Skeletal muscle satellite cell (primary cell): ENCODE data around the gene HOXC10.

ENCODE experiments used
- H3K27me3 ChIP-seq: 2 replicates; pipeline ENCODE4 v1.7.0; 2013; ENCODE audit warnings: low read length; ENCODE audit not compliant: control insufficient read depth, insufficient read depth
- H3K36me3 ChIP-seq: 2 replicates; pipeline ENCODE4 v1.7.0; 2013; ENCODE audit warnings: mild to moderate bottlenecking, control low read depth, low read length; ENCODE audit not compliant: insufficient read depth
- H3K4me1 ChIP-seq: 2 replicates; pipeline ENCODE4 v1.7.0; 2013; ENCODE audit warnings: low read length; ENCODE audit not compliant: control insufficient read depth, insufficient read depth
- H3K4me2 ChIP-seq: 2 replicates; pipeline ENCODE4 v1.7.0; 2013; ENCODE audit warnings: mild to moderate bottlenecking, low read length
- H3K4me3 ChIP-seq: 2 replicates; pipeline ENCODE4 v1.7.0; 2013; ENCODE audit warnings: low read length
- H3K9ac ChIP-seq: 2 replicates; pipeline ENCODE4 v1.7.0; 2013; ENCODE audit warnings: mild to moderate bottlenecking, low read depth, low read length, moderate library complexity
- H3K9me3 ChIP-seq: replicated peaks from 2 replicates; pipeline ENCODE4 v1.7.0; 2013; ENCODE audit warnings: mild to moderate bottlenecking, control low read depth, low read length

Gene HOXC10

GRCh38 chr12:53961025-53961761, 23.8 kb upstream of the HOXC10 start:
- H3K9me3 ChIP-seq = no peaks in the 10 kb centered on the region
- H3K4me3 ChIP-seq = peak overlapping the region; percentile 62
- no peaks in the 10 kb centered on the region for H3K27me3 ChIP-seq
- H3K9ac ChIP-seq = peak overlapping the region; percentile 70
- no peaks in the 10 kb centered on the region for H3K36me3 ChIP-seq
- H3K4me1 ChIP-seq = peaks cover 48% of the 10 kb centered on the region
- H3K4me2 ChIP-seq = peak overlapping the region; percentile 68

GRCh38 chr12:53963005-53963404, 21.9 kb upstream of the HOXC10 start:
- Histone ChIP-seq H3K4me2 (peak overlapping the region; percentile 79), H3K9me3 (no peaks in the 10 kb centered on the region), H3K4me1 (peaks cover 40% of the 10 kb centered on the region), H3K9ac (peak overlapping the region; percentile 96), H3K27me3 (no peaks in the 10 kb centered on the region), H3K36me3 (no peaks in the 10 kb centered on the region), H3K4me3 (peak overlapping the region; percentile 87)

- Histone ChIP-seq H3K4me2 (peak overlapping the region; percentile 79), H3K4me1 (peaks cover 43% of the 10 kb centered on the region), H3K9ac (peak overlapping the region; percentile 96), H3K27me3 (no peaks in the 10 kb centered on the region), H3K9me3 (no peaks in the 10 kb centered on the region), H3K36me3 (no peaks in the 10 kb centered on the region), H3K4me3 (peak overlapping the region; percentile 87)
Observed at GRCh38 chr12:53963434-53964314, 21.3 kb upstream of the HOXC10 start.

- Histone ChIP-seq H3K27me3 (no peaks in the 10 kb centered on the region), H3K4me3 (peak overlapping the region; percentile 87), H3K4me1 (peaks cover 50% of the 10 kb centered on the region), H3K4me2 (peak overlapping the region; percentile 79), H3K36me3 (no peaks in the 10 kb centered on the region), H3K9ac (peak overlapping the region; percentile 96), H3K9me3 (no peaks in the 10 kb centered on the region)
Observed at GRCh38 chr12:53964315-53964713, 20.6 kb upstream of the HOXC10 start.

GRCh38 chr12:53965281-53966084, 19.5 kb upstream of the HOXC10 start:
- H3K4me3 ChIP-seq = peak overlapping the region; percentile 87
- peak overlapping the region; percentile 79 for H3K4me2 ChIP-seq
- no peaks in the 10 kb centered on the region for H3K9me3 ChIP-seq
- peak overlapping the region; percentile 96 for H3K9ac ChIP-seq
- H3K36me3 ChIP-seq = no peaks in the 10 kb centered on the region
- peaks cover 54% of the 10 kb centered on the region for H3K4me1 ChIP-seq
- H3K27me3 ChIP-seq = no peaks in the 10 kb centered on the region

- no peaks in the 10 kb centered on the region for H3K9me3 ChIP-seq
- no peaks in the 10 kb centered on the region for H3K27me3 ChIP-seq
- peak overlapping the region; percentile 96 for H3K9ac ChIP-seq
- H3K4me2 ChIP-seq = peak overlapping the region; percentile 79
- peaks cover 53% of the 10 kb centered on the region for H3K4me1 ChIP-seq
- no peaks in the 10 kb centered on the region for H3K36me3 ChIP-seq
- H3K4me3 ChIP-seq = peak overlapping the region; percentile 87
Observed at GRCh38 chr12:53966085-53966384, 18.9 kb upstream of the HOXC10 start.

GRCh38 chr12:53966385-53967133, 18.4 kb upstream of the HOXC10 start:
- Histone ChIP-seq H3K4me1 (peaks cover 59% of the 10 kb centered on the region), H3K4me2 (peak overlapping the region; percentile 79), H3K9me3 (no peaks in the 10 kb centered on the region), H3K4me3 (peak overlapping the region; percentile 87), H3K36me3 (no peaks in the 10 kb centered on the region), H3K27me3 (no peaks in the 10 kb centered on the region), H3K9ac (peak overlapping the region; percentile 96)

- Histone ChIP-seq H3K36me3 (no peaks in the 10 kb centered on the region), H3K4me1 (peaks cover 58% of the 10 kb centered on the region), H3K9me3 (no peaks in the 10 kb centered on the region), H3K4me3 (peak overlapping the region; percentile 87), H3K4me2 (peak overlapping the region; percentile 79), H3K27me3 (no peaks in the 10 kb centered on the region), H3K9ac (peak overlapping the region; percentile 96)
Observed at GRCh38 chr12:53967421-53967925, 17.5 kb upstream of the HOXC10 start.

- no peaks in the 10 kb centered on the region for H3K36me3 ChIP-seq
- no peaks in the 10 kb centered on the region for H3K9me3 ChIP-seq
- H3K4me2 ChIP-seq = peak overlapping the region; percentile 79
- peaks cover 53% of the 10 kb centered on the region for H3K4me1 ChIP-seq
- peak overlapping the region; percentile 87 for H3K4me3 ChIP-seq
- peak overlapping the region; percentile 96 for H3K9ac ChIP-seq
- no peaks in the 10 kb centered on the region for H3K27me3 ChIP-seq
Observed at GRCh38 chr12:53968214-53969127, 16.5 kb upstream of the HOXC10 start.
